ENCODE data around the gene RNU1-3. TPM values are rescaled to one million over a fixed set of nuclear protein-coding genes. Genes with fewer than 3 reads are reported as not detected.
"Not testable (repeated sequence)": the region's sequence is repeated elsewhere in the genome, so short reads cannot be mapped to it uniquely, and the experiment has no call there.

Gene RNU1-3
- total and polyA plus RNA-seq, 4 donors = 1.2 to 29,651 (median 4,182) TPM; not detected in 1

GRCh38 chr1:16641159-16641975 lies 25.4 kb downstream of the RNU1-3 start:
- not testable (repeated sequence) for H3K9me3 ChIP-seq (ENCODE audit: control insufficient read depth, insufficient read depth, low read length); H3K27me3 ChIP-seq (ENCODE audit: control insufficient read depth, insufficient read depth, low read length); H3K27ac ChIP-seq (ENCODE audit: low read depth, low read length); DNase-seq (ENCODE audit: low read depth in 4 of 6, low spot score in 6 of 6); H3K4me3 ChIP-seq (ENCODE audit: low read depth, low read length)
- H3K36me3 ChIP-seq (ENCODE audit: control insufficient read depth, insufficient read depth, low read length) = peaks cover 27% of the 10 kb centered on the region
- WGBS (ENCODE audit: insufficient coverage) = 90% methylated on average over 3 of the region's 8 CpGs
- H3K4me1 ChIP-seq (ENCODE audit: control insufficient read depth, insufficient read depth, low read length) = peaks cover 32% of the 10 kb centered on the region

GRCh38 chr1:16639091-16640031 lies 27.4 kb downstream of the RNU1-3 start:
- H3K9me3 ChIP-seq (ENCODE audit: control insufficient read depth, insufficient read depth, low read length); H3K27ac ChIP-seq (ENCODE audit: low read depth, low read length); H3K27me3 ChIP-seq (ENCODE audit: control insufficient read depth, insufficient read depth, low read length); H3K4me3 ChIP-seq (ENCODE audit: low read depth, low read length); DNase-seq (ENCODE audit: low read depth in 4 of 6, low spot score in 6 of 6): not testable (repeated sequence)
- Histone ChIP-seq H3K36me3 (ENCODE audit: control insufficient read depth, insufficient read depth, low read length) (peaks cover 33% of the 10 kb centered on the region), H3K4me1 (ENCODE audit: control insufficient read depth, insufficient read depth, low read length) (peaks cover 22% of the 10 kb centered on the region)
- 56% methylated on average over 9 of the region's 11 CpGs for WGBS (ENCODE audit: insufficient coverage)

GRCh38 chr1:16637941-16638778 lies 28.6 kb downstream of the RNU1-3 start:
- DNase-seq (ENCODE audit: low read depth in 4 of 6, low spot score in 6 of 6); H3K4me3 ChIP-seq (ENCODE audit: low read depth, low read length); H3K27ac ChIP-seq (ENCODE audit: low read depth, low read length); H3K9me3 ChIP-seq (ENCODE audit: control insufficient read depth, insufficient read depth, low read length); H3K27me3 ChIP-seq (ENCODE audit: control insufficient read depth, insufficient read depth, low read length): not testable (repeated sequence)
- WGBS (ENCODE audit: insufficient coverage) = 97% methylated on average over 4 of the region's 6 CpGs
- H3K4me1 ChIP-seq (ENCODE audit: control insufficient read depth, insufficient read depth, low read length) = peaks cover 10% of the 10 kb centered on the region
- peaks cover 43% of the 10 kb centered on the region for H3K36me3 ChIP-seq (ENCODE audit: control insufficient read depth, insufficient read depth, low read length)

- H3K36me3 ChIP-seq (ENCODE audit: control insufficient read depth, insufficient read depth, low read length) = peaks cover 43% of the 10 kb centered on the region
- H3K9me3 ChIP-seq (ENCODE audit: control insufficient read depth, insufficient read depth, low read length); H3K4me1 ChIP-seq (ENCODE audit: control insufficient read depth, insufficient read depth, low read length); H3K4me3 ChIP-seq (ENCODE audit: low read depth, low read length); DNase-seq (ENCODE audit: low read depth in 4 of 6, low spot score in 6 of 6); H3K27ac ChIP-seq (ENCODE audit: low read depth, low read length); H3K27me3 ChIP-seq (ENCODE audit: control insufficient read depth, insufficient read depth, low read length): not testable (repeated sequence)
- 89% methylated on average over 10 of the region's 10 CpGs for WGBS (ENCODE audit: insufficient coverage)
Observed at GRCh38 chr1:16636551-16637195, 30.1 kb downstream of the RNU1-3 start.

- not testable (repeated sequence) for H3K27ac ChIP-seq (ENCODE audit: low read depth, low read length); H3K9me3 ChIP-seq (ENCODE audit: control insufficient read depth, insufficient read depth, low read length); H3K4me1 ChIP-seq (ENCODE audit: control insufficient read depth, insufficient read depth, low read length); H3K27me3 ChIP-seq (ENCODE audit: control insufficient read depth, insufficient read depth, low read length); H3K4me3 ChIP-seq (ENCODE audit: low read depth, low read length); DNase-seq (ENCODE audit: low read depth in 4 of 6, low spot score in 6 of 6)
- peaks cover 50% of the 10 kb centered on the region for H3K36me3 ChIP-seq (ENCODE audit: control insufficient read depth, insufficient read depth, low read length)
- WGBS (ENCODE audit: insufficient coverage) = over 99% methylated on average over 5 of the region's 5 CpGs
Observed at GRCh38 chr1:16635959-16636358, 30.8 kb downstream of the RNU1-3 start.

- not testable (repeated sequence) for H3K4me1 ChIP-seq (ENCODE audit: control insufficient read depth, insufficient read depth, low read length); H3K27me3 ChIP-seq (ENCODE audit: control insufficient read depth, insufficient read depth, low read length); DNase-seq (ENCODE audit: low read depth in 4 of 6, low spot score in 6 of 6); H3K9me3 ChIP-seq (ENCODE audit: control insufficient read depth, insufficient read depth, low read length); H3K27ac ChIP-seq (ENCODE audit: low read depth, low read length); H3K4me3 ChIP-seq (ENCODE audit: low read depth, low read length)
- H3K36me3 ChIP-seq (ENCODE audit: control insufficient read depth, insufficient read depth, low read length) = peaks cover 66% of the 10 kb centered on the region
- no CpG with 5 or more reads among the region's 6 CpGs for WGBS (ENCODE audit: insufficient coverage)
Observed at GRCh38 chr1:16633540-16634282, 33.0 kb downstream of the RNU1-3 start.

- H3K4me1 ChIP-seq (ENCODE audit: control insufficient read depth, insufficient read depth, low read length); DNase-seq (ENCODE audit: low read depth in 4 of 6, low spot score in 6 of 6); H3K27me3 ChIP-seq (ENCODE audit: control insufficient read depth, insufficient read depth, low read length); H3K4me3 ChIP-seq (ENCODE audit: low read depth, low read length); H3K27ac ChIP-seq (ENCODE audit: low read depth, low read length); H3K9me3 ChIP-seq (ENCODE audit: control insufficient read depth, insufficient read depth, low read length): not testable (repeated sequence)
- H3K36me3 ChIP-seq (ENCODE audit: control insufficient read depth, insufficient read depth, low read length) = peaks cover 76% of the 10 kb centered on the region
- 96% methylated on average over 12 of the region's 14 CpGs for WGBS (ENCODE audit: insufficient coverage)
Observed at GRCh38 chr1:16632044-16632850, 34.5 kb downstream of the RNU1-3 start.

All from spinal cord (tissue), 10 donors.